CD14-positive monocyte (primary cell): ENCODE results near the gene RAB40C. TPM values are rescaled to one million over a fixed set of nuclear protein-coding genes. Genes with fewer than 3 reads are reported as not detected.
A peak's percentile ranks its signal among the peaks of the same experiment; 100 is the strongest.

Source experiments
- DNase-seq, 3 donors: peaks; one replicate each; pipeline ENCODE4 v3.0.0-alpha.2; 2011 to 2022
- H2AFZ ChIP-seq: 2 replicates; pipeline ENCODE4 v1.6.0; 2012; ENCODE audit warnings: mild to moderate bottlenecking, low read depth, low read length, inconsistent platforms; ENCODE audit not compliant: insufficient read depth, poor library complexity, severe bottlenecking
- H3K27ac ChIP-seq, 2 donors: 1 replicate in 1 of 2; 2 replicates in 1 of 2; pipeline ENCODE4 v1.5.1; 2012 to 2013; ENCODE audit warnings: low read length in 2 of 2, control low read depth in 1 of 2, inconsistent platforms in 1 of 2, low read depth in 1 of 2, mild to moderate bottlenecking in 1 of 2
- H3K27me3 ChIP-seq, 2 donors: one replicate each; pipeline versions ENCODE4 v1.6.0 to v1.6.1; 2011 to 2013; ENCODE audit warnings: low read length in 2 of 2; ENCODE audit not compliant: control insufficient read depth in 2 of 2, insufficient read depth in 2 of 2
- H3K36me3 ChIP-seq, 2 donors: replicated peaks in 1 of 2; 1 replicate in 1 of 2; 2 replicates in 1 of 2; pipeline versions ENCODE4 v1.5.1 to v1.6.1; 2012 to 2013; ENCODE audit warnings: low read length in 2 of 2, control low read depth in 1 of 2, inconsistent platforms in 1 of 2, mild to moderate bottlenecking in 1 of 2; ENCODE audit not compliant: insufficient read depth in 2 of 2, control insufficient read depth in 1 of 2
- H3K4me1 ChIP-seq, 2 donors: 1 replicate in 1 of 2; 2 replicates in 1 of 2; pipeline versions ENCODE4 v1.5.1 to v1.6.1; 2012 to 2013; ENCODE audit warnings: low read length in 2 of 2, control low read depth in 1 of 2, inconsistent platforms in 1 of 2, mild to moderate bottlenecking in 1 of 2, moderate library complexity in 1 of 2; ENCODE audit not compliant: insufficient read depth in 2 of 2, control insufficient read depth in 1 of 2
- H3K4me2 ChIP-seq: replicated peaks from 2 replicates; pipeline ENCODE3; 2012; ENCODE audit warnings: low read length, moderate library complexity, mild to moderate bottlenecking; ENCODE audit not compliant: poor library complexity, severe bottlenecking; ENCODE audit errors: extremely low read depth
- H3K4me3 ChIP-seq, 3 experiments: fragments of 200-600 bp in 1 of 3; sonication (generic) in 1 of 3; replicated peaks in 1 of 3; 1 replicate in 2 of 3; 2 replicates in 1 of 3; pipeline ENCODE4 v1.5.1; 2011 to 2013; ENCODE audit warnings: low read length in 3 of 3, mild to moderate bottlenecking in 3 of 3, control low read depth in 2 of 3, low read depth in 2 of 3, inconsistent platforms in 1 of 3, moderate library complexity in 1 of 3
- H3K79me2 ChIP-seq: 2 replicates; pipeline ENCODE4 v1.6.0; 2012; ENCODE audit warnings: mild to moderate bottlenecking, control low read depth, inconsistent platforms, low read length, moderate library complexity; ENCODE audit not compliant: insufficient read depth
- H3K9ac ChIP-seq: 2 replicates; pipeline ENCODE4 v1.6.0; 2017; ENCODE audit warnings: low read length, mild to moderate bottlenecking; ENCODE audit not compliant: insufficient read depth, poor library complexity, severe bottlenecking
- H3K9me3 ChIP-seq, 2 donors: replicated peaks in 1 of 2; 1 replicate in 1 of 2; 2 replicates in 1 of 2; pipeline versions ENCODE4 v1.5.1 to v1.6.1; 2012 to 2013; ENCODE audit warnings: low read length in 2 of 2, control low read depth in 1 of 2; ENCODE audit not compliant: control insufficient read depth in 1 of 2, insufficient read depth in 1 of 2
- H4K20me1 ChIP-seq: 2 replicates; pipeline ENCODE4 v1.6.0; 2012; ENCODE audit warnings: mild to moderate bottlenecking, low read length, control low read depth, moderate library complexity; ENCODE audit not compliant: insufficient read depth
- H3K27ac Mint-ChIP-seq, 7 donors: one replicate each; pipeline ENCODE4 v1.8.0; 2020; ENCODE audit warnings: mild to moderate bottlenecking in 7 of 7, mixed read lengths in 7 of 7, moderate library complexity in 6 of 7, inconsistent platforms in 2 of 7
- H3K27me3 Mint-ChIP-seq, 3 donors: one replicate each; pipeline ENCODE4 v1.8.0; 2021 to 2022; ENCODE audit warnings: low read depth in 3 of 3, mild to moderate bottlenecking in 3 of 3, mixed read lengths in 3 of 3, moderate library complexity in 3 of 3, inconsistent platforms in 1 of 3
- H3K36me3 Mint-ChIP-seq, 2 donors: one replicate each; pipeline ENCODE4 v1.8.0; 2020; ENCODE audit warnings: mixed read lengths in 2 of 2, inconsistent platforms in 1 of 2, mild to moderate bottlenecking in 1 of 2
- H3K4me1 Mint-ChIP-seq: one replicate; pipeline ENCODE4 v1.8.0; 2020; ENCODE audit warnings: mild to moderate bottlenecking, mixed read lengths
- H3K4me3 Mint-ChIP-seq, 2 donors: one replicate each; pipeline ENCODE4 v1.8.0; 2020; ENCODE audit warnings: mild to moderate bottlenecking in 2 of 2, mixed read lengths in 2 of 2, moderate library complexity in 1 of 2
- H3K9me3 Mint-ChIP-seq, 7 donors: one replicate each; pipeline ENCODE4 v1.8.0; 2020 to 2022; ENCODE audit warnings: mixed read lengths in 7 of 7, mild to moderate bottlenecking in 6 of 7, moderate library complexity in 6 of 7, inconsistent platforms in 2 of 7
- CTCF ChIP-seq: fragments of 200-600 bp; IDR thresholded peaks from one replicate; pipeline ENCODE4 v1.8.0; 2022; ENCODE audit warnings: antibody characterized with exemption, mild to moderate bottlenecking
- WGBS: methylation state at CpG from one replicate; pipeline ENCODE4 v1.1.5; 2013; ENCODE audit warnings: missing lambda C conversion rate; ENCODE audit not compliant: insufficient coverage; 5-methylcytosine and 5-hydroxymethylcytosine counted together
- intact Hi-C, 2 donors: fragments of 100-400 bp; cut with micrococcal nuclease; formaldehyde crosslinking; loops; one replicate each; pipeline versions ENCODE4 v1.15.0 to v1.15.1; 2023
- polyA plus RNA-seq, 3 donors: library from polyadenylated mRNA; depleted of rRNA in 1 of 3; unstranded in 2 of 3; stranded (reverse) in 1 of 3; fragments of 300-500 nt in 2 of 3; fragments of >200 nt in 1 of 3; fragmentation: Illumina TruSeq in 2 of 3; gene quantifications; 1 replicate in 2 of 3; 2 replicates in 1 of 3; pipeline ENCODE4 v1.2.3, GENCODE V29; 2012 to 2021

RAB40C gene
- polyA plus RNA-seq, 3 donors, result 10.0 to 22.6 (median 10.9) TPM

- Mint-ChIP-seq H3K27ac (no peak within 1 kb of the TSS), H3K4me3 (peak within 1 kb of the TSS; percentile 27 to 78), H3K27me3 (peaks cover 21 to 38% (median 23%) of the 10 kb centered on the region in 3 donors), H3K36me3 (peaks cover 25 to 38% of the 10 kb centered on the region in 2 donors), H3K9me3 (peaks cover 0 to 5% (median 0%) of the 10 kb centered on the region in 7 donors), H3K4me1 (peaks cover 12% of the 10 kb centered on the region)
- H3K4me3 ChIP-seq, result peak within 1 kb of the TSS in 1 of 3 experiments; percentile 39
- 4% methylated on average over 69 of the region's 73 CpGs for WGBS
- peaks cover 13 to 22% of the 10 kb centered on the region in 2 donors for H3K4me1 ChIP-seq
- intact Hi-C loops, result no loop called here
- H2AFZ ChIP-seq, result no peak within 1 kb of the TSS
- H3K27me3 ChIP-seq, result peaks cover 3 to 30% of the 10 kb centered on the region in 2 donors
- peak within 1 kb of the TSS; percentile 50 for H3K4me2 ChIP-seq
- DNase-seq, result no peak
- peaks cover 37 to 40% of the 10 kb centered on the region in 2 donors for H3K36me3 ChIP-seq
- H3K79me2 ChIP-seq, result peaks cover 1% of the 10 kb centered on the region
- H4K20me1 ChIP-seq, result peaks cover 42% of the 10 kb centered on the region
- H3K27ac ChIP-seq, result no peak within 1 kb of the TSS
- no peak for TF ChIP-seq CTCF
- no peaks in the 10 kb centered on the region for H3K9me3 ChIP-seq
- H3K9ac ChIP-seq, result no peak within 1 kb of the TSS
These were observed 85.4 kb downstream of the RAB40C start, which contains the start of gene RHBDL1 for GRCh38 chr16:674968-675883. TSS of gene RHBDL1 (plus strand) at chr16:675671. CDS start at chr16:675791, 120 bp downstream.

GRCh38 chr16:675884-676564 lies 86.2 kb downstream of the RAB40C start:
- Mint-ChIP-seq H3K9me3 (peaks cover 0 to 5% (median 0%) of the 10 kb centered on the region in 7 donors), H3K36me3 (peaks cover 20 to 30% of the 10 kb centered on the region in 2 donors), H3K27me3 (peaks cover 21 to 38% (median 23%) of the 10 kb centered on the region in 3 donors), H3K4me1 (peaks cover 14% of the 10 kb centered on the region), H3K27ac (no peak overlapping the region), H3K4me3 (peak overlapping the region in 1 of 2 donors; percentile 78)
- no peak for DNase-seq
- peaks cover 7% of the 10 kb centered on the region for H3K79me2 ChIP-seq
- no peak overlapping the region for H3K27ac ChIP-seq
- H3K4me3 ChIP-seq, result no peak overlapping the region
- WGBS, result 81% methylated on average over 14 of the region's 25 CpGs
- H3K36me3 ChIP-seq, result peaks cover 29 to 32% of the 10 kb centered on the region in 2 donors
- intact Hi-C loops, result no loop called here
- H3K4me2 ChIP-seq, result peak overlapping the region; percentile 50
- peaks cover 41% of the 10 kb centered on the region for H4K20me1 ChIP-seq
- H3K4me1 ChIP-seq, result peaks cover 17 to 29% of the 10 kb centered on the region in 2 donors
- H3K9ac ChIP-seq, result no peak overlapping the region
- H3K27me3 ChIP-seq, result peaks cover 3 to 30% of the 10 kb centered on the region in 2 donors
- no peak for TF ChIP-seq CTCF
- no peak overlapping the region for H2AFZ ChIP-seq
- H3K9me3 ChIP-seq, result no peaks in the 10 kb centered on the region
